Astrocyte (in vitro differentiated cells and primary cell): ENCODE data around the gene HLA-DRB5.

Source experiments
- EZH2 ChIP-seq: IDR thresholded peaks from 2 replicates; pipeline ENCODE4 v1.6.1; 2012; ENCODE audit warnings: mild to moderate bottlenecking, low read length, inconsistent platforms; ENCODE audit not compliant: insufficient read depth
- TF ChIP-seq, protein P1 (sequence below): IDR thresholded peaks from 2 replicates; pipeline ENCODE4 v1.5.1; 2011; ENCODE audit warnings: low read depth, mild to moderate bottlenecking, inconsistent platforms, low read length, moderate library complexity; ENCODE audit not compliant: insufficient read depth

DNA sequence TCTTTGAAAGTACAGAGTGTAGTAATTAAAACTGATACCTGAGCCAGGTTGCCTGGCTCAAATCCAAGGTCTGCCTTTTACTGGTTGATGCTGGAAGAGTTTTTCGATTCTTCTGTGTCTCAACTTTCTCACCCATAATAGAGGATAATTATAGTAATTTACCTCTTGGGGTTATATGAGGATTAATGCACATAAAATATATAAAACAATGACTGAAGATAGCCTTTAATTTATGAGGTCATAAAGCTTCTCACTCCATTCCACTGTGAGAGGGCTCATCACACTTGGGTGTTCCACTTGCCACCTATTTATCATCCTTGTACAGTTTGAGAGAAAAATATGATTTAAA lies 10.2 kb downstream of the HLA-DRB5 start:
- TF ChIP-seq, protein P1, sequence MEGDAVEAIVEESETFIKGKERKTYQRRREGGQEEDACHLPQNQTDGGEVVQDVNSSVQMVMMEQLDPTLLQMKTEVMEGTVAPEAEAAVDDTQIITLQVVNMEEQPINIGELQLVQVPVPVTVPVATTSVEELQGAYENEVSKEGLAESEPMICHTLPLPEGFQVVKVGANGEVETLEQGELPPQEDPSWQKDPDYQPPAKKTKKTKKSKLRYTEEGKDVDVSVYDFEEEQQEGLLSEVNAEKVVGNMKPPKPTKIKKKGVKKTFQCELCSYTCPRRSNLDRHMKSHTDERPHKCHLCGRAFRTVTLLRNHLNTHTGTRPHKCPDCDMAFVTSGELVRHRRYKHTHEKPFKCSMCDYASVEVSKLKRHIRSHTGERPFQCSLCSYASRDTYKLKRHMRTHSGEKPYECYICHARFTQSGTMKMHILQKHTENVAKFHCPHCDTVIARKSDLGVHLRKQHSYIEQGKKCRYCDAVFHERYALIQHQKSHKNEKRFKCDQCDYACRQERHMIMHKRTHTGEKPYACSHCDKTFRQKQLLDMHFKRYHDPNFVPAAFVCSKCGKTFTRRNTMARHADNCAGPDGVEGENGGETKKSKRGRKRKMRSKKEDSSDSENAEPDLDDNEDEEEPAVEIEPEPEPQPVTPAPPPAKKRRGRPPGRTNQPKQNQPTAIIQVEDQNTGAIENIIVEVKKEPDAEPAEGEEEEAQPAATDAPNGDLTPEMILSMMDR = no peak
- TF ChIP-seq EZH2 = no peak
